Measurements from ENCODE around the gene PGBD5.
"Not testable (repeated sequence)": the region's sequence is repeated elsewhere in the genome, so short reads cannot be mapped to it uniquely, and the experiment has no call there.

The PGBD5 gene

GRCh38 chr1:230425252-230426091 lies 660 bp downstream of the PGBD5 start:
- no peak for DNase-seq

GRCh38 chr1:230424391-230425251 lies 1.5 kb downstream of the PGBD5 start:
- no peak for DNase-seq

- DNase-seq: no peak
Measured at GRCh38 chr1:230423951-230424350, 2.2 kb downstream of the PGBD5 start.

GRCh38 chr1:230423261-230423660 lies 2.9 kb downstream of the PGBD5 start:
- no peak for DNase-seq

GRCh38 chr1:230422221-230422981 lies 3.7 kb downstream of the PGBD5 start:
- no peak for DNase-seq

- DNase-seq: no peak
Measured at GRCh38 chr1:230421481-230421880, 4.7 kb downstream of the PGBD5 start.

GRCh38 chr1:230420372-230420771 lies 5.8 kb downstream of the PGBD5 start:
- not testable (repeated sequence) for DNase-seq

GRCh38 chr1:230416430-230416829 lies 9.7 kb downstream of the PGBD5 start:
- no peak for DNase-seq

- DNase-seq: no peak
Measured at GRCh38 chr1:230415405-230416132, 10.6 kb downstream of the PGBD5 start.

- DNase-seq: no peak
Measured at GRCh38 chr1:230414694-230415093, 11.4 kb downstream of the PGBD5 start.

- no peak for DNase-seq
Measured at GRCh38 chr1:230414102-230414501, 12.0 kb downstream of the PGBD5 start.

- no peak for DNase-seq
Measured at GRCh38 chr1:230413061-230413460, 13.1 kb downstream of the PGBD5 start.

- no peak for DNase-seq
Measured at GRCh38 chr1:230408971-230409370, 17.2 kb downstream of the PGBD5 start.

GRCh38 chr1:230407351-230407750 lies 18.8 kb downstream of the PGBD5 start:
- no peak for DNase-seq

- not testable (repeated sequence) for DNase-seq
Measured at GRCh38 chr1:230406727-230407126, 19.4 kb downstream of the PGBD5 start.

GRCh38 chr1:230403442-230403841 lies 22.7 kb downstream of the PGBD5 start:
- DNase-seq: no peak

- DNase-seq: no peak
Measured at GRCh38 chr1:230401763-230402294, 24.3 kb downstream of the PGBD5 start.

GRCh38 chr1:230401101-230401500 lies 25.0 kb downstream of the PGBD5 start:
- no peak for DNase-seq

GRCh38 chr1:230400007-230400344 lies 26.2 kb downstream of the PGBD5 start:
- no peak for DNase-seq

GRCh38 chr1:230399321-230400006 lies 26.7 kb downstream of the PGBD5 start:
- DNase-seq: no peak

- no peak for DNase-seq
Measured at GRCh38 chr1:230398856-230399255, 27.3 kb downstream of the PGBD5 start.

GRCh38 chr1:230396966-230397365 lies 29.2 kb downstream of the PGBD5 start:
- no peak for DNase-seq

Data from CD4-positive, alpha-beta T cell treated with Interleukin-12 subunit alpha and Interleukin-12 subunit beta, for 1 hour (primary cell).